ENCODE measurements around the gene SLC44A3. TPM values are rescaled to one million over a fixed set of nuclear protein-coding genes. Genes with fewer than 3 reads are reported as not detected.
"Not testable (repeated sequence)": the region's sequence is repeated elsewhere in the genome, so short reads cannot be mapped to it uniquely, and the experiment has no call there.

The SLC44A3 gene
- total RNA-seq, 2 experiments from 2014 or later: 0.42 to 1.5 TPM

GRCh38 chr1:94936861-94937620 is 116.9 kb downstream of the SLC44A3 start:
- H3K9me3 Mint-ChIP-seq: no peaks in the 10 kb centered on the region
- H3K36me3 Mint-ChIP-seq: peaks cover 3% of the 10 kb centered on the region
- no peak overlapping the region for H3K27ac Mint-ChIP-seq
- POLR2A ChIA-PET: no interaction called here
- ATAC-seq (ENCODE audit: low read depth) (no peak), DNase-seq (no peak)
- no peak overlapping the region for H3K4me3 Mint-ChIP-seq
- peaks cover 6% of the 10 kb centered on the region for H3K27me3 Mint-ChIP-seq
- H3K4me1 Mint-ChIP-seq: peaks cover 6% of the 10 kb centered on the region

GRCh38 chr1:94937820-94938219 is 117.7 kb downstream of the SLC44A3 start:
- Mint-ChIP-seq H3K27me3 (peaks cover 6% of the 10 kb centered on the region), H3K9me3 (no peaks in the 10 kb centered on the region), H3K4me1 (peaks cover 6% of the 10 kb centered on the region), H3K36me3 (peaks cover 3% of the 10 kb centered on the region), H3K4me3 (no peak overlapping the region), H3K27ac (no peak overlapping the region)
- ATAC-seq (ENCODE audit: low read depth): no peak
- DNase-seq: no peak
- POLR2A ChIA-PET: no interaction called here

GRCh38 chr1:94940738-94941137 is 120.6 kb downstream of the SLC44A3 start:
- Mint-ChIP-seq H3K4me3 (no peak overlapping the region), H3K9me3 (no peaks in the 10 kb centered on the region), H3K4me1 (peaks cover 4% of the 10 kb centered on the region), H3K27ac (no peak overlapping the region), H3K27me3 (peaks cover 15% of the 10 kb centered on the region), H3K36me3 (peaks cover 3% of the 10 kb centered on the region)
- no peak for ATAC-seq (ENCODE audit: low read depth)
- DNase-seq: no peak
- POLR2A ChIA-PET: no interaction called here

- peaks cover 15% of the 10 kb centered on the region for H3K27me3 Mint-ChIP-seq
- H3K9me3 Mint-ChIP-seq; ATAC-seq (ENCODE audit: low read depth); DNase-seq; H3K4me3 Mint-ChIP-seq; H3K36me3 Mint-ChIP-seq; POLR2A ChIA-PET; H3K4me1 Mint-ChIP-seq; H3K27ac Mint-ChIP-seq: not testable (repeated sequence)
These were observed 121.3 kb downstream of the SLC44A3 start for GRCh38 chr1:94941480-94941879.

- H3K4me1 Mint-ChIP-seq: no peaks in the 10 kb centered on the region
- peaks cover 15% of the 10 kb centered on the region for H3K27me3 Mint-ChIP-seq
- POLR2A ChIA-PET: no interaction called here
- ATAC-seq (ENCODE audit: low read depth): no peak
- H3K9me3 Mint-ChIP-seq: no peaks in the 10 kb centered on the region
- DNase-seq: no peak
- no peak overlapping the region for H3K4me3 Mint-ChIP-seq
- no peak overlapping the region for H3K27ac Mint-ChIP-seq
- peaks cover 3% of the 10 kb centered on the region for H3K36me3 Mint-ChIP-seq
These were observed 122.3 kb downstream of the SLC44A3 start for GRCh38 chr1:94942171-94943128.

Other genes with a start within 250 kb of the SLC44A3 start
- gene CNN3, start 106.8 kb downstream of the SLC44A3 start, total RNA-seq: 10 to 100 TPM; 10.7 to 10.8 TPM